ENCODE results near the gene ROCK2. TPM values are rescaled to one million over a fixed set of nuclear protein-coding genes. Genes with fewer than 3 reads are reported as not detected.

Gene ROCK2
- total RNA-seq, 1 donor from 2014 or later = 58.0 TPM

DNA sequence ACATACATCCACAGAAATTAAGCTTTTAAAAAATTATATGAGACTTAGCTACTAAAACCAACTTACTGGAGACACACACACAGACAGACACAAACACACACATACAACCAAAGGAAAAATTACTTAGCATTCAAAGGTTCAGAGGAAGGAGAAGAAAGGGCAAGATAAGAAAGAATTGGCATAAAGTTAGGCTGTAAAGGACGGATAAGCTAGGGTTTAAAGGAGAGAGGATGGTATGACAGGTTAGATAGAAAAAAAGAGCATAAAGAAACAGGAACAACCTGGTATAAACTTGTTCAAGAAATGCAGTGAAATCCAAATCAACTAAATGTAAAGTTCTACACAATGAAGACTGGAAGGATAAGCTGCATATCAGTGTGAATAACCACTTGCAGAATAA is 115.7 kb downstream of the ROCK2 start:
- DNase-seq = no peak

DNA sequence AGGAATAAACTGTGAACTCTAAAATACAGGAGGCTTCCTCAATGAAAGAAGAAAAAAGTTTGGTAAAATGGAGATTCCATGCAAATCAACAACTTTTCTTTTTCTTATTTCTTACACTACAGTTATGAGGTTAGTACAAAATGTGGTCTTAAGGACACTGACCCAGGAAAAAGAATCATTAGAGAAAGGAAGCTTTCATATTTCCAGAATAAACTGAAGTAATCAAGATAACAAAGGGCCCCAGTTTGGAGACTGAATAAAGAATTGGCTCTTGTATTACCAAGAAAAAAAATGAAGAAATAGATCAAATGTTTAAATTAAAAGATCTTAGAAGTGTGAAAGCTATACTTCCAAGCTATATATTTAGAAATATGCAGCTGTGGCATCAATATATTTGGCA is 116.8 kb downstream of the ROCK2 start:
- no peak for DNase-seq

DNA sequence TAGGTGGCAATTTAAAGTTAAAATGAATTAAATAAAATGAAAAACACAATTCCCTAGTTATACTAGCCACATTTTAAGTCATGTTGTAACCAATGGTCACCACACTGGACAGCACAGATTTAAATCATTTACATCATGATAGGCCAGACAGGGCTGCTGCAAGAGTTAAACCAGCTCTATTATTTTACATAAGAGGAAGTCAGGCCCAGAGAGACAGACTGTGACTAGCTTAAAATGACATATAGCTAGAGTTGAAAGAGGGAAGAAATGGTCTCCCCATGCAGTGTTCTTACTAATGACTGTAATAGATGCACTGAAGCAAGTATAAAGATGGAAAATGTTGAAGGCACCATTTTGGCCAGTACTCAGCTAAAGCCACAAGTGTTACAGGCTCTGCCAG is 119.5 kb downstream of the ROCK2 start:
- DNase-seq = no peak

DNA sequence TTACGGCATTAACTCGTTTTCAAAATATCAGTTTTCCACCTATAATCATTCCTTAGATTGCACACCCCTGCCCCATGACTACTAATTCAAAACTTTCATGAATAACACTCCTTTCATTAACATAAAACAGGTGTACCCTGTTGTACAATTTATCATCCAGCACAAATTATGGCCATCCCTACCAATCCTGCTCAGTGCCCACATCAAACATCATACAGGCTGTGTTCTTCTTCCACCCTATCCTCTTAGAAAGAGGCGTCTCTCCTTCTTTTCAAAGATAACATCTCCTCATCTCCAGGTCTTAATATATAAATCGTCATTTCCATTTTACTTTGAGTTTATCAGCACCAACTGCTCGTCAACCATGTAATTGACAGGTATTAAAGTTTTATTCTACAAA is 121.6 kb downstream of the ROCK2 start:
- no peak for DNase-seq

DNA sequence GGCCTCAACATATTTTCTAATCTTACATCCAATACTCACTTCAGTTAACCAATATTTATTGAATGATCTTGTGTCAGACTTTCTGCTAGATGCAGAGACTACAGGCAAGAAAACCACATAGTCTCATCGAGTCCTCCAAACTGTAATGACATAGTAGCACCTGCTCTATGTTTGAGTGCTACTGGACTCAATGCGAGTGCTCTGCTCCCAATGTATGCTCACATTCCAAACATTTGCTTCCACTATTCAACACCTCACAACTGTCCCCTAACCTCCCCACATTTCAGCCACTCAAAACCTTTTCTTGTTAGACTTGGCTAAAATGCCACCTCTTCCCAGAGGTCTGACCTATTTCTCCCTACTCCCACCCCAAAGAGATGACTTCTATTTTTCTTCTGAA is 124.0 kb downstream of the ROCK2 start:
- DNase-seq = no peak

GRCh38 chr2:11215407-11215806 is 129.0 kb downstream of the ROCK2 start:
- no peak for DNase-seq

- no peak for DNase-seq
These were observed 129.7 kb downstream of the ROCK2 start for GRCh38 chr2:11214770-11215169.

DNA sequence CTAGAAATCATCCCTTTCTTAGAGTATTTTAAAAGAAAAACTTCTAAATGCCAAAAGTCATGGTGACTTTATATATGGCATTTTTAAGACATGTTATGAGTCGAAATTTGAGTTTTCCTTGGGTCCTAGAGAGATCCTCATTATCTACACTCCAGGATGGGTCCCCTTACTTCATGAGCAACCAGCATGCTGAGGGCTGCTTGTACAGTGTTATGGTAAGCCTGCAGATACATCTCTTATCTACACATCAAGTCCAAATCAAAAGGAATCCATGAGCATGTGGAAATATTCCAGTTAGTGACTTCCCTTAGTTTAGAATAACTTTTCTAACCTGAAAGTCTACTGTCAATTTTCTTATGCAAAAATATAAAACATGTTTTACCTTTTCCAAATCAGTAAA is 130.5 kb downstream of the ROCK2 start:
- no peak for DNase-seq

- no peak for DNase-seq
These were observed 131.3 kb downstream of the ROCK2 start for GRCh38 chr2:11213090-11213638.

- DNase-seq = no peak
These were observed 131.8 kb downstream of the ROCK2 start for GRCh38 chr2:11212645-11213044.

- no peak for DNase-seq
These were observed 136.4 kb downstream of the ROCK2 start for GRCh38 chr2:11208083-11208482.

GRCh38 chr2:11203480-11203879 is 141.0 kb downstream of the ROCK2 start:
- no peak for DNase-seq

- no peak for DNase-seq
These were observed 142.5 kb downstream of the ROCK2 start for GRCh38 chr2:11201969-11202368.

- no peak for DNase-seq
These were observed 143.8 kb downstream of the ROCK2 start for GRCh38 chr2:11200651-11201050.

GRCh38 chr2:11196246-11196645 is 148.2 kb downstream of the ROCK2 start:
- DNase-seq = no peak

GRCh38 chr2:11187731-11188130 is 156.7 kb downstream of the ROCK2 start:
- DNase-seq = no peak

GRCh38 chr2:11187083-11187619 is 157.3 kb downstream of the ROCK2 start:
- no peak for DNase-seq

DNA sequence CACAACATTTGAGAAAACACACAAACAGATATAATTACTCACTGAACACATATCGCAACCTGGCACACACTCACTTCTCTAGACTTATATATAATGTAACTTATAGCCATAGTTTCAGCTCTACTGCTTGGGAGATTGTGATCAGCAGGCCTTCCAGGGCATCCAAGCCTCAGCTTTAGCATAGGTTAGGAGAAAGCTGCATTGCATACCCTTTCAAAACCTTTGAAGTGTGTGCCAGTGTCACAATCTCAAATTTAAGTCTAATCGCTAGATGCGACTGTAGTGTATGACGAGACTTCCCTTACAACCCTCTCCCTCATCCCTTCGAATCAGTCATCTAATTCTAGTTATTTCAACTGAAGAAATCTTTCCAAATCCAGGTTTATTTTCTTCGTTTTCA is 158.3 kb downstream of the ROCK2 start:
- DNase-seq = no peak

DNA sequence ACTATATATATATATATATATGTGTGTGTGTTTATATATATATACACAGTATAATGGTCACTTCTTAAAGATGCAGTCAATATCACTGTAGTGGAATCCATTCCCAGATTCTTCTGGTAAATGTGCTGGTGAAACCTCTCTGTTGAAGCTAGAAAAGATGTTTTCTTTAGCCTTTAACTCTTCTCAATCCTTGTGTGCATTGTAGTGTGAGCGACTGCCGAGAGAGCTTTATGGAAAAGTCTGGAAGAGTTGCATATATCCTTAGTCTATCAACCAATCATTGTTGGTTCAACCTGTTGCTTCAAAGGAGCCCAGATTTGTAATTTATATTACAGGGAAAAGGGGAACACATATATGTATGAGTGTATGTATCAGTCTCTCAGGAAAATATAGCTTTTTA is 161.5 kb downstream of the ROCK2 start:
- DNase-seq = no peak

DNA sequence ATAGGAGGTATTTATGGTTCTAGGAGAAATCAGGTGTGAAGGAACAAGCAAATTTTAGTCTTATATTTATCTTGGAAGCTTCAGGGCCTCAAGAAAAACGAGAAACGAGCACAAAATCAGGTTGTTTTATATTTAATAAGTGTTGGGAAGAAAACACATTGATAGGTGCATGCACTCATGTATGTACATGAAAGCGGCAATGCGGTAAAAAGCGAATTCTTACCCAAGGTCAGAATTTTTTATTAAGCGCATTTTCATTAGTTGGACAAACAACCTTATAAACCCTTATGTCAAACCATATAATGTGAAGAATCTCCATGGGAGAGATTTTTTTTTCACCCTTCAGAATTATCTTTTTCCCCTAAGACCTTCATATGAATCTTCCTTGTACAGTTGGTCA is 163.8 kb downstream of the ROCK2 start:
- DNase-seq = no peak

GRCh38 chr2:11179899-11180298 is 164.5 kb downstream of the ROCK2 start:
- no peak for DNase-seq

DNA sequence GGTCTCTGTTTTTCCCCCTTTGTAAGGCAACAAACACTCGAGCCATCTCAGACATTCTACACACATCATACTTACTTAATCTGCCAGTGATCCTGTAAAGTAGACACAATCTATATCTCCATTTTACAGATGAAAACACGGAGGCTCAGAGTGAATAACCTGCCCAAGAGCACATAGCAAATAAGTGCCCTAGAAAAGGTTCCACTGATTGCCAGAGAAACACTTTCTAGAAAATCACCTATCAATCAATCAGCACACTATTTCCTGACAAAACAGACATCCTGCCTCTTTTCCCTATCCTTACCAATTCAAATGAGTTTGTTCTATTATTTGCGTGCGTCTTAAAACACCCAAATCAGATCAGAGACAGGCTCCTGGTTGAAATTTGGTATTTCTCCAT is 165.2 kb downstream of the ROCK2 start:
- DNase-seq = no peak

GRCh38 chr2:11177871-11178690 is 166.4 kb downstream of the ROCK2 start:
- DNase-seq = no peak

DNA sequence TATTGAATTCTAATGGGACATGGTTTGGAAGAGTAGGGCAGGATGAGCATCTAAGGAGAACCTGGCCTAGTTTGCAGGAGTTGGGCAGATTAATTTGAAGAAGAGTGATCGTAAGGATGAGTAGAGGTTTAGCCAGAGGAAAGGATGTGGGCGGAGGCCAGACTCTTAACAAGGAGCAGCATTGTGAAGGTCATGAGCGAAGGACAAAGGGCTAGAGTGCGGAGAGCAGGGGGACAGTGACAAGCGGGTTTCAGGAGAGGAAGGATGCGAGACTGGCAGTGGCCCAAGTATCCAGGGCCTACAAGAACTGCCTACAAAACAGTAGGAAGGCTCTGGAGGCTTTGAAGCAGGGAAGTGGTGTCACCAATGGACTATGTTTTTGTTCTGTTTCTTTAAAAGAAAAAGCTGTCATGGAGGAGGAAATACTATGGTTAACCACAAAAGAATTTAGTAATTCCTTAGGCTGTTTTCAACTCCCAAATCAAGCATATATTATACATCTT is 169.1 kb downstream of the ROCK2 start:
- DNase-seq = no peak
